GM19463 (cell line): ENCODE measurements around the gene ABCC12.

Source experiments
- ATAC-seq: cut with Tn5 transposase; IDR thresholded peaks from one replicate; pipeline ENCODE4 v1.9.1; 2021; ENCODE audit warnings: mild to moderate bottlenecking, moderate library complexity; ENCODE audit not compliant: unreplicated experiment

ABCC12 gene

DNA sequence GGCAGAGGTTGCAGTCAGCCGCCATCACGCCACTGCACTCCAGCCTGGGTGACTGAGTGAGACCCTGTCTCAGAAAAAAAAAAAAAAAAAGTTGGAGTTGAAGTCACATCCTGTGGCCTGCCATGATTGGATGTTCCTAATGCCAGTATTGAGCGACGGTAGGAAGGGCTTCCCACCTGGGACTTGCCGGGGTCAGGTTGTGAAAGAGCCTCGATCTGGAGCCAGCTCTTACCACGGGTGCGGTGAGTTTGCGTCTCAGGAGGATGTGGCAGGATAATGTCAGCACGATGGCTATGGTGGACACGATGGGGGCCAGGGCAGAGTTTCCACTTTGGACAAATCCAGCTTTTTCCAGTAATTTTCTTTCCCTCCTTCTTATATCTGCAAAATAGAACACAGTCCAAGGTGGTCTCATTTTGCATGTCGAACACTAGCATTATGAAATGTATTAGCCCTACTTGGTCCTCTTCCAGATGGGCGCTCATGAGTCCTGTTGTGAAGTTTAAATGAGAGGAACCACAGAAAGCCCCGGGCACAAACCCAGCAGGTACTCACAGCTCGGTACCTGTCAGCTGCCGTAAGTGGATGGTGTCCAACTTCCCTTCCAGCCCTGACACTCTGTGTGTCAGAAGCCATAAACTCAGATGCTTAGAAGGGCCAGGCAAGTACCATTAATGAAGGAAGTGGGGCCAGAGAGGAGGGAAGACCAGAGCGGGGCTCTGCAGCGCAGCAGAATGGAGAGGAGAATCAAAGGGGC lies 22.2 kb downstream of the ABCC12 start:
- ATAC-seq: no peak

DNA sequence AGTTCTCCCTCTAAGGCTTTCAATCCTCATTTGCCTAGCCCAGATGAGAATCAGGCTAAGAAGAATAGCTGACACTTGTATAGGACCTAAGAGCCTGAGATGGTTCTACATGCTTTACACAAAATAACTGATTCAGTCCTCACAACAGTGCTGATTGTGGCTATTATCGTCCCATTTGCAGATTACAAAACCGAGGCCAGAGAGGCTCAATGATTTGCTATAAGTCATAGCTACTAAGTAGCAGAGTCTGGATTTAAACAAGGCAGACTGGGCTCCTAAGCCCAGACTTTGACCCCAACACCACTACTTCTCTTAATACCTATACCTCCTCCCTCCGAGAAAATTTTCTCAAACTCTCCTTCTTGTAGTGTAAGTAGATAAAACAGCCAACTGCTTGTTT lies 23.1 kb downstream of the ABCC12 start:
- no peak for ATAC-seq

GRCh38 chr16:48131201-48131935 lies 24.4 kb downstream of the ABCC12 start:
- ATAC-seq: no peak

DNA sequence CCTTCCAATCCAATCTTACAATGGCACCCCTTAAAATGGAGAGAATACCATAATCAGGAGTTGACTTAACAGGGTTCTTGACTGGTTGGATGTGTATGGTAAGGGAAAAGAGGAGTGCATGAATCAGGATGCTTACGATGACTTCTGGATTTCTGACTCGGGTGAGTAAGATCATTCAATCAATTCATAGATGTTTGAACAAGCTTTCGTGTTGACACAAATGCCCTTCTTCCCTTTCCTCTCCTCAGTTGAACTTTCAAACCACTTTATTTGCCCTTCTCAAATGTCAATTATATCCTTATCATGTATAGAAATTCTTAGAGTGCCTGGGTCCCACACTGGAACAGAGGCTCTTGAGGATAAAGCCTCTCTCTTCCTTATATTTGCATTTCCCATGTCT lies 25.9 kb downstream of the ABCC12 start:
- no peak for ATAC-seq

- ATAC-seq: no peak
Observed at GRCh38 chr16:48128769-48129168, 27.0 kb downstream of the ABCC12 start.

- ATAC-seq: no peak
Observed at GRCh38 chr16:48126801-48127644, 28.8 kb downstream of the ABCC12 start.

DNA sequence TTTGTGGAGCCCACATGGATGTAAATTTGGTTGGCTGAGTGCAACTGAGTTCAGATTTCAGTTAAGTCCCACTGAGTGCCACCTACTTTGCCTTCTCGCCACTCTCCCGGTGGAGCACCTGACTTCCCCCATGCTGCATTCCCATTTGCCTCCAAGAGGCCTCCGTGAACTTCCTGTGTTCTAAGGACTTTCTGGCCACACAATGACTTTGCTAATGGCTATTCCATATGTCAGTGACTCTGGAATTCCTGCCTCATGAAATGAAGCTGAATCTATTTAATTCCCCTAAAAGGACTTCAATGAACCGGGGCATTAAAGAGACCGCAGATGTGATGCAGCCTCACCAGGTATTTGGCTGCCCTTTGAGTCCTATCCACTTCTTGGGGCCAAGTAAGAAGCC lies 29.9 kb downstream of the ABCC12 start:
- ATAC-seq: no peak

DNA sequence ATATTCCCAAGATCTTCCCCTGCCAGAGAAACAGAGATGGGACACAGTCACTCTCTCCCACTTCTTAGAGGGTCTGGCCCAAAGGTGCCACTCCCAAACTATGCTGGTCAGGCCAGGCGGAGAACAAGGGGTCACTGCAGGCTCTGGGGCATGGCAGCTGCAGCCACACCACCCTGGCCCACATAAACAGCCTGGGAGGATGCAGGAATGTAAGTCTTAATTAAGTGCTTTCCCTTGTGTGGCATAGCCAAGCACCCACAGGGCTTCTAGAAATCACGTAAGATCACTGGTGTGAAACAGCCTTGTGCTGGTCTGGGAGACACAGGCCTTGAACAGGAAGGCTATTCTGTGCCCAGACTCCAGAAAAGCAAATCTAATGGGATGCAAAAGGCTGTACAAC lies 31.5 kb downstream of the ABCC12 start:
- no peak for ATAC-seq

GRCh38 chr16:48123104-48123788 lies 32.5 kb downstream of the ABCC12 start:
- ATAC-seq: peak; percentile 85

- ATAC-seq: no peak
Observed at GRCh38 chr16:48121276-48121675, 34.5 kb downstream of the ABCC12 start.

- no peak for ATAC-seq
Observed at GRCh38 chr16:48118841-48119240, 37.0 kb downstream of the ABCC12 start.

DNA sequence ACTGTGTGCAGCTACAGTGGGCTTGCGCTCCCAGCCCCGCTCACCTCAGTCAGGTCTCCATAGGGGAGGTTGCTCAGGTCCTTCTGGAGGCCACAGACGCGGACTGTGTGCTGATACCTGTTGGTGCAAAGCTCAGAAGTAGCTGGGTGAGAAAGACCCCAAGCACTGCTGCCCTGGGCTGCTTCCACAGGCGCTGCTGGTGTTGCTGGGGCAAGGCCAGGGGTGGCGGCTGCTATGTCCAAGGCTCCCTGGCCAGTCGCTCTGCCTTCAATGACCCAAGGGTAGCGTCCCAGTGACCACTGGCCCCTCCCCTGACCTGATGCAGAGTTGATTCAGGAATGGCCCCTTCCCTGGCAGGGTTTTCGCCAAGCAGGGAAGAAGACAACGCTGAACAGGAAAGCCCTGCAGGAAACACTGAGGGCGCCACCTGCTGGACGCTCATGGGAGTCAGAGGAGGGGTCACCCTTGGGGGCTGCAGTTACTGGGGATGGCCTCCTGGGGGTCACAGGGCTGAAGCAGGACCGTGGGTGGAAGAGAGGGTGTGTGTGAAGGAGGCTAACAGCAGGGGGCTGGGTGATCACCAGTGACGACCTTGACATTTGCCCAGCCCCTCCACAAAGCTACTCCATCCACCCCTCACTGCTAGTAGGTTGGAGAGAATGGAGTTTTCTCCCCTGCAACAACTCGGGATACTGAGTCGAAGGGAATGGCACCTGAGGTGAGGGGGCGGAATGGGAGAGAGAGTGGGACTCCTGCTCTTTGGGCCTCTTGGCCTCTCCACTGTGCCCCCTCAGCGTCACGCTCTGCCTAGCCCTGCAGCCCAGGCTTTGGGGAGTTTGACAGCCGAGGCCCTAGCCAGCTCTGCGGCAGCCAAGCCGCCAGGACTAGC lies 38.3 kb downstream of the ABCC12 start:
- peak; percentile 79 for ATAC-seq

DNA sequence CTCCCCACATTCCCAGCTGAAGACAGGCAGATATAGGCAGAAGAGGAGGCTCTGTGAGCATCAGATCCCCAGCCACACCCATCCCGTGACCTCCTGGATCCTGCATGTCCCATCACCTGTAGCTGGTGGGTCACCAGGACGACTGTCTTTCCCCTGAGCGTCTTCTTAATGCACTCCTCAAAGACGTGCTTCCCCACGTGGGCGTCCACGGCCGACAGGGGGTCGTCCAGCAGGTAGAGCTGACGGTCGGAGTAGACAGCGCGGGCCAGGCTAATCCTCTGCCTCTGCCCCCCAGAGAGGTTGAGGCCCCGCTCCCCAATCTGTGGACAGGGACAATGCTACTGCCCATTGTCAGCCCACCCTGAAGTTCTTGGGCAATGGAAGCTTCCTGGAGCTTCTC lies 40.5 kb downstream of the ABCC12 start:
- no peak for ATAC-seq

DNA sequence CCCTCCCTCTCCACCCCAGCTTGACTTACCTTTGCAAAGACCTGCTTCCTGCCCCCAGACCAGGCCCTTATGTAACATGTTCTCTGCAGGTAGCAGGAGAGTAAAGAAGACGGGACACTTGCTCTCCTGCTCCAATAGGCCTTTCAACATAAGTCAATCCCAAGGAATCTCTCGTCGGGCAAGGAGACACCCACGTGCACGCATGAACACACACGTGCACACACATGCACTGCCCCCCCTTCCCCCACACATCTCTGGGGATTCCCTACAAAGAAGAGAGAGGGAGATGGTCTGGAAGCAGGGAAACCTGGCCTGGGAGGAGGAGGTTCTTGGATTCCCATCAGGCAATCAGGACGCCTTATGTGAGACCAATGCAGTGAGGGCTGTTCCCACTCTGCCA lies 41.4 kb downstream of the ABCC12 start:
- ATAC-seq: no peak

GRCh38 chr16:48113471-48113870 lies 42.3 kb downstream of the ABCC12 start:
- ATAC-seq: no peak

GRCh38 chr16:48113001-48113400 lies 42.8 kb downstream of the ABCC12 start:
- ATAC-seq: no peak

DNA sequence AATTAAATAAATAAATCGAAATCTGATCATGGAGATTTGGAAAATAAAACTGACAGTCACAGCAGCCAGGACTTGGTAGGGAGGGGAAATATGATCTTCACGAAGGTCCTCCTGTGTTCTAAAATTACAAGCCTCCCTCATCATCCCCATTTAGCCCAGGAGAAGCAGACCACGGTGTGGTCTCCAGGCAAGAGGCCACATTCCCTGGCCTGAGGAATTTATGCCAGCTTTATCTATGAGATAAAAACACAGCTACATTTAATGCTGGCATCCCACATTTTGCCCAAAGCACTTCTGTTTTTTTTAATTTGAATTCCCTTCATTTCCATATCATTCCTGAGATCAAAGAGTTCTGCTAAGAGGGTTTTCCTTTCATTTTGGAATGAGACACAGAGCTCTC lies 43.2 kb downstream of the ABCC12 start:
- no peak for ATAC-seq

GRCh38 chr16:48110982-48111381 lies 44.8 kb downstream of the ABCC12 start:
- no peak for ATAC-seq

DNA sequence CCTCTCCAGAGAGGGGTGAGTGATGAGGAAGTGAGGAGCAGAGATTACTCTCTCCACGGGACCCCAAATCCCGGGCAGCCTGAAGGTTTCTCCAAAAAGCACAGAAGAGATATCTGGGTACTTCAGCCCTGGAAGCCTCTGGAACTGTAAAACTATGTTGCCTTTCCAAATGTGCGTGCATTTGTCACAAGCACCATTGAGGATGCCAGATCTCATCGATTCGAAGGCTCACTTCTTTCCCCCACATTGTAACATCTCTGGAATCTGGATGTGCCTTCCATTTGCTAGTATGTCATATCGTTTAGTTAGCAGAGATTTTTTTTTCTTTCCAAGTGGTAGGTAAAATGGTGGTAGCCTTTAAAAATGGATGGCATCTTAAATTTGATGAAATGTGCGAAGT lies 45.8 kb downstream of the ABCC12 start:
- ATAC-seq: no peak

GRCh38 chr16:48109475-48109874 lies 46.3 kb downstream of the ABCC12 start:
- ATAC-seq: no peak
